K562 (cell line): ENCODE results near the gene LENG9.

ENCODE experiments used
- BDP1 ChIP-seq: IDR thresholded peaks from 3 replicates; pipeline ENCODE4 v1.6.1; 2011; ENCODE audit not compliant: insufficient read length, insufficient read depth
- CHCHD3 ChIP-seq: fragments of 250-450 bp; sonication (Bioruptor Pico); IDR thresholded peaks from 2 replicates; pipeline ENCODE4 v2.1.2; 2022; ENCODE audit warnings: mild to moderate bottlenecking
- CREB1 ChIP-seq, 2 experiments: sonication (generic) in 1 of 2; formaldehyde crosslinking in 1 of 2; IDR thresholded peaks; 2 replicates each; pipeline versions ENCODE4 v1.6.1 to v1.8.0; 2012 to 2022; ENCODE audit warnings: inconsistent platforms in 1 of 2, mild to moderate bottlenecking in 1 of 2, missing genetic modification reagents in 1 of 2, moderate library complexity in 1 of 2
- GABPA ChIP-seq: fragments of 200-800 bp; sonication (Bioruptor generic); conservative IDR thresholded peaks from 2 replicates; pipeline ENCODE4 v1.6.1; 2016; ENCODE audit warnings: low read depth, missing genetic modification characterization, missing compliant biosample characterization
- KLF1 ChIP-seq: fragments of 450-650 bp; IDR thresholded peaks from 2 replicates; pipeline ENCODE4 v1.6.1; 2016; ENCODE audit warnings: missing genetic modification characterization, missing compliant biosample characterization
- MAX ChIP-seq: sonication (generic); formaldehyde crosslinking; IDR thresholded peaks from 2 replicates; pipeline ENCODE4 v1.9.0; 2022; ENCODE audit warnings: mild to moderate bottlenecking, missing genetic modification reagents
- PTRF ChIP-seq: fragments of 450-650 bp; IDR thresholded peaks from 2 replicates; pipeline ENCODE4 v1.6.1; 2016; ENCODE audit warnings: mild to moderate bottlenecking, missing genetic modification characterization, missing compliant biosample characterization
- REST ChIP-seq, 2 experiments: fragments of 450-650 bp; formaldehyde crosslinking in 1 of 2; IDR thresholded peaks; 2 replicates each; pipeline versions ENCODE4 v1.4.0 to v1.6.1; 2014 to 2020; ENCODE audit warnings: mild to moderate bottlenecking in 2 of 2, borderline replicate concordance in 1 of 2, low read depth in 1 of 2
- SP2 ChIP-seq: IDR thresholded peaks from 2 replicates; pipeline ENCODE4 v1.6.1; 2011; ENCODE audit warnings: mild to moderate bottlenecking, low read depth, low read length, moderate library complexity; ENCODE audit not compliant: poor library complexity, severe bottlenecking; ENCODE audit errors: extremely low read depth
- TAF7 ChIP-seq: fragments of 450-650 bp; IDR thresholded peaks from 2 replicates; pipeline ENCODE4 v1.6.1; 2016; ENCODE audit warnings: missing genetic modification characterization, missing compliant biosample characterization
- ZNF175 ChIP-seq: fragments of 200-800 bp; sonication (Bioruptor generic); IDR thresholded peaks from 2 replicates; pipeline ENCODE4 v1.6.1; 2016; ENCODE audit warnings: low read depth, mild to moderate bottlenecking, missing genetic modification characterization, missing compliant biosample characterization
- ZNF224 ChIP-seq: sonication (generic); formaldehyde crosslinking; IDR thresholded peaks from 2 replicates; pipeline ENCODE4 v1.8.0; 2022; ENCODE audit warnings: mild to moderate bottlenecking, missing genetic modification reagents
- ZNF445 ChIP-seq: fragments of 250-450 bp; sonication (Bioruptor Pico); IDR thresholded peaks from 2 replicates; pipeline ENCODE4 v1.4.0; 2020; ENCODE audit warnings: low read depth, mild to moderate bottlenecking, moderate library complexity
- TF ChIP-seq, protein P1 (sequence below), 2 experiments: fragments of 450-650 bp in 1 of 2; sonication (generic) in 1 of 2; formaldehyde crosslinking in 1 of 2; IDR thresholded peaks in 1 of 2; conservative IDR thresholded peaks in 1 of 2; 2 replicates each; pipeline versions ENCODE4 v1.6.1 to v1.8.1; 2016 to 2023; ENCODE audit warnings: mild to moderate bottlenecking in 2 of 2, moderate library complexity in 2 of 2, inconsistent platforms in 1 of 2, missing genetic modification reagents in 1 of 2

- TF ChIP-seq BDP1 (no peak), GABPA (tag) (no peak), REST (IDR thresholded peaks at IDR 0.05; ENCODE audit: borderline replicate concordance) (no peak), REST (CRISPR knock-in tag; IDR thresholded peaks at IDR 0.05; ENCODE audit: low read depth) (no peak), ZNF175 (no peak), KLF1 (tag) (no peak), CHCHD3 (CRISPR knock-in tag) (no peak), PTRF (no peak), TAF7 (tag) (no peak), ZNF224 (CRISPR knock-in tag) (no peak), MAX (CRISPR knock-in tag) (no peak), ZNF445 (CRISPR knock-in tag) (no peak), SP2 (no peak), CREB1 (IDR thresholded peaks at IDR 0.05) (no peak), CREB1 (CRISPR knock-in tag; IDR thresholded peaks at IDR 0.05) (no peak)
- TF ChIP-seq, protein P1, sequence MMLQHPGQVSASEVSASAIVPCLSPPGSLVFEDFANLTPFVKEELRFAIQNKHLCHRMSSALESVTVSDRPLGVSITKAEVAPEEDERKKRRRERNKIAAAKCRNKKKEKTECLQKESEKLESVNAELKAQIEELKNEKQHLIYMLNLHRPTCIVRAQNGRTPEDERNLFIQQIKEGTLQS (IDR thresholded peaks at IDR 0.05) = no peak
- TF ChIP-seq, protein P1 (CRISPR knock-in tag; conservative IDR thresholded peaks at IDR 0.05) = no peak
These were observed 30.5 kb upstream of the LENG9 start for GRCh38 chr19:54493967-54494585.
